ENCODE measurements around the gene TMEM128.
"Not testable (repeated sequence)": the region's sequence is repeated elsewhere in the genome, so short reads cannot be mapped to it uniquely, and the experiment has no call there.

The TMEM128 gene, protein sequence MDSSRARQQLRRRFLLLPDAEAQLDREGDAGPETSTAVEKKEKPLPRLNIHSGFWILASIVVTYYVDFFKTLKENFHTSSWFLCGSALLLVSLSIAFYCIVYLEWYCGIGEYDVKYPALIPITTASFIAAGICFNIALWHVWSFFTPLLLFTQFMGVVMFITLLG

DNA sequence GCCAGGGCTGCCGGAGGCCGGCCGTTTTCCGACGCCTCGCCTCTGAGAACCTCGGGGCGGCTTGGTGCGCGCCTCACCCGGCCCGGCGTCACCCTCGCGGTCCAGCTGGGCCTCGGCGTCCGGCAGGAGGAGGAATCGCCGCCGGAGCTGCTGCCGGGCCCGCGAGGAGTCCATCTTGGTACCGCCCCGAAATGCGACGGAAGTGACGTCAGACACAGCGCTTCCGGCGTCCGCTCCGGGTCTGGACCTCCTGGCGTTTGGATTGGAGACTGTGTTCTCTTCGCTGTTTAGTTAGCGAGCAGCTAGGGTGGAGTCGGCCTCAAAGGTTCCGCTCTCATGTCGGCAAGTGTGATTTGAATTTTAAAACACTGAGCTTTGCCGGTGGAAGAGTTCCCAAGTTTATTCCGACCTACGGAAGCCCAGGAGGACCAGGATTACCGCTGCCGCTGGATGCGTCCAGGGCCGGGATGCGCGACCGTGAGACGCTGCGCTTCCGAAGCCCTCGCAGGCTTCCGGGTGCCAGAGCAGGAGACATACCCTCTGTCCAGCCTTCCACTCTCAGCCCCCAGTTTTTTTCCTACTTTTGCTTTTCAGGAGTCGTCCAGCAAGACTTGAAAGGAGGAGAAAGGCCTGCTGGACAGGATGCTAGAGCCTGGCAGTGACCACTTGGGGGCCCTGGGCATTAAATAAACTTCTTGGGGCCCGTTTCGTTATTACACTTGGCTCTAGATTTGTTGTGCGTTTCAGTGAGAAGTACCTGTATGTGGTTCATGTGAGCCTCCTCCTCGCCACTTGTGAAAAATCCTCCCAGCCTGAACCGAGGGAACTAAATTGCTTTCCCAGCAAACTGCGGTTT, at the start of gene TMEM128:
Gene TMEM128 (minus strand): TSS at position 195 of the 856 bp plus-strand sequence. CDS start 21 bp downstream, at position 174.
- peak; percentile 58 for DNase-seq

DNA sequence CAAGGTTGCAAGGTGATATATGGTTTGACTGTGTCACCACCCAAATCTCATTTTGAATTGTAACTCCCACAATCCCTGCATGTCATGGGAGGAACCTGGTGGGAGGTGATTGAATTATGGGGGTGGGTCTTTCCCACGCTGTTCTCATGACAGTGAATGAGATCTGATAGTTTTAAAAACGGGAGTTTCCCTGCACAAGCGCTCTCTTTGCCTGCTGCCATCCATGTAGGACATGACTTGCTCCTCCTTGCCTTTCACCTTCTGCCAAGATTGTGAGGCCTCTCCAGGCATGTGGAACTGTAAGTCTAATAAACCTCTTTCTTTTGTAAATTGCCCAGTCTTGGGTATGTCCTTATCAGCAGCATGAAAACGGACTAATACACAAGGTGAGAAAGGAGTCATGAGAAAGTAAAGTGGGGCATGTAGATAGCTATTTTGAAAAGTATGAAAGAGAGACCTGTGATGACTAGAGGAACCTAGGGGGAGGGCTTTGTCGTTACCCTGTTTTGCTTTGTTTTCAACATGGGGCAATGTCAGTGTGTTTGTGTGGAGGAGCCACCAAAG, 48.3 kb upstream of the TMEM128 start:
- no peak for DNase-seq

DNA sequence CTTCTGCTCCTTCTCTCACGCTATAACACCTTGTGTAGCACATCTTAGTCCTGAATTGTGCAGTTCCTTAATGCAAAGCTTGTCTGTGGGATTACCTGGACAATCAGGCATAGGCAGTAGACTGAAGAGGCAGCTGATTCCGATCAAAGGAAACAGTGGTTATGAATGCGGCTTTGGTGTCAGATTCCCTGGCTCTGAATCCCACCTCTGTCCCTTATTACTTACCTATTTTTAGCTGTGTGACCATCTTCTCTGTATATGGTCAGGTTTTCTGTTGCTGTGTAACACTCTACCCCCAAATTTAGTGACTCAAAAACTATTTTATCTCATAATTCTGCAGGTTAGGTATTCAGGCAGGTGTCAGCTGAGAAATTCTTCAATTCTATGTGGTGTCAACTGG, 45.3 kb upstream of the TMEM128 start:
- no peak for DNase-seq

DNA sequence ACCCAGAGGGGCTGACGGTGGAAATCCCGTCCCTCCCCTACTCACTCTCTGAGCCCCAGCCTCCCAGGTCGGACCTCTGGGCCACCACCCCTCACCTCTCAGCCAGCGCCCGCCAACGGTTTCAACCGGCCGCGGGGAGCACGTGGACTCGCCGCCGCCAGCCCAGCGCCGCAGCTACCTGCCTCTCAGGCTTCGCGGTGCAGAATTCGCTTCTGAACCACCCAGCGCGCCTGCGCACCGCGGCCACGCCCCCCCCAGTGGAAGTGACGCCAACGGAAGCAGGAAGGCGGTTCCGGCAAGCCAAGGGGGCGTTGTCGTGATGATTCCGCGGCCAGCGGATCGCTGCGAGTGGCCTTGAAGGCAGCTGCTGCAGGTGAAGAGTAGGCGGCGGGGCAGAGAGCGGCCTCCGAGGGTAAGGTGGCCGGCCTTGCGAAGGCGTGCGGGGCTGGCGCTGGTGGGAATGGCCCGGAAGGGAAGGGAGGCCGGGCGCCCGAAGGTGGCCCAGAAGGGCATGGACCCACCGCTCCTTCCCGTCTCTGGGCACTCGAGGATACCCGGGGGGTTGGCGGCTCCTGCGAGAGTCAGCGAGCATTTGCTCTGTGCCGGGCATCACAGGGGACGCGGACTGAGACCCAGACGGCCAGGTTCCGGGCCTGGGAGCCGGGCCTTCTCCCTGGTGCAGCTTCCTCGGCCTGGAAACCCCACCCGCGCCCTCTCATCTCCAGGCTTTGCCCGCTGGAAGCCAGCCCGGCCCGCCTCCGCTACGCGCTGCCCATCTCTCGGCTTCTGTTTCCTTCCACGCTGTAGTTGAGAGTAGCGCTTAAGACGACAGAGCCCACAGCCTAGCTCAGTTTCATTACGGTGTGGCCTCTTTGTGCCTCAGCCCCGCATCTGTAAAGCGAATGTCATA, 42.2 kb upstream of the TMEM128 start, which contains the start of the genes LYAR and ZBTB49:
Gene LYAR (minus strand): TSS at position 214 of the 910 bp plus-strand sequence. CDS start 6,412 bp downstream, outside the sequence.
Gene ZBTB49 (plus strand): TSS at position 311 of the 910 bp plus-strand sequence. CDS start 9,695 bp downstream, outside the sequence.
- peak; percentile 10 for DNase-seq

DNA sequence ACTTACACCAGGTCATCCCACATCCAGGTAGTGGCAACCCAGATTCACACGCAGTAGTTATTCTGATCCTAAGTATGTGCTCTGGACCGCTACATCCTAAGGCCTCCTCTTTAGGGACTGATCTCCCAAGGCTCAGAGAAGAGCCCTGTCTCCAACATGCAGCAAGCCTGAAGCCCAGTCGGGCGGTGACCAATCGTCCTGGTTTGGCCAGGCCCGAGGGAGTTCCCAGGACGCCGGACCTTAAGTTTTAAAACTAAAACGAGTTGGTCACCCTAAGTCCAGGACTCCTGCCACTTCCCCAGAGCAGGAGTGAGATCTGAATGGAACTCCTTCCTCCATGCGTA, 41.5 kb upstream of the TMEM128 start:
- DNase-seq: no peak

DNA sequence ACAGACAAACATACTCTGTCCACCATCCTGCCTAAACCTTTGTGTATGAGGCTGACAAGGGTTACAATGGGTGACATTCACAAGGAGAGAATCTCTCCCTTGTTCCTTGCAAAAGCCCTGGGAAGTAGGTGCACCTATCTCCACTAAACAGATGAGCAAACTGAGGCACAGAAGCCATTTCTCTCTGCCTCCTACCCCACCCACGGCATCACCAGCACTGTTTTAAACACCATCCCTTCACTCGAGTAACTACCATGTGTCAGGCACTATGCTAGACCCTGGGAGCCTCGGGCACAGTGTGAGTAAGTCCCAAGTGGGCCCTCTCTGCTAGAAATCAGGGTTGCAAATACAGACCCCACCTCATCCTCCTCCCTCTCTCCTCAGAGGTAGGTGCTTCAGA, 41.0 kb upstream of the TMEM128 start:
- no peak for DNase-seq

DNA sequence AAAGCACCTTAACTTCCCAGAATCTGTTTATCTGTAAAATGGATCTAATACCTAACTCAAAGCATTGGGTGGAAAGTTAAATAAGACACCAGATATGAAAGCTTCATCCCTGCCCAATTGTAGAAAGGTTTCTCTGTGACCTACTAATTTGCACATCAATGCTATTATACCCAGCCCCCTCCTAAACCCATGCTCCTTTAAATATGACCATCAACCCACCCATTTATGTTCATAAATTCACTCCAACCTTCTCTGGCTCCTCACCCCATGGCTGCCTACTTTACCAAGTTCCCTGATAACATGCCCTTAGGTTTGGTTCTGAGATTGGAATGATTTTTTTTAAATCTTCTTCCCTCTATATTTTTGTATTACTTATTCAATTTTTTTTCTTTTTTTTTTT, 40.1 kb upstream of the TMEM128 start:
- DNase-seq: no peak

DNA sequence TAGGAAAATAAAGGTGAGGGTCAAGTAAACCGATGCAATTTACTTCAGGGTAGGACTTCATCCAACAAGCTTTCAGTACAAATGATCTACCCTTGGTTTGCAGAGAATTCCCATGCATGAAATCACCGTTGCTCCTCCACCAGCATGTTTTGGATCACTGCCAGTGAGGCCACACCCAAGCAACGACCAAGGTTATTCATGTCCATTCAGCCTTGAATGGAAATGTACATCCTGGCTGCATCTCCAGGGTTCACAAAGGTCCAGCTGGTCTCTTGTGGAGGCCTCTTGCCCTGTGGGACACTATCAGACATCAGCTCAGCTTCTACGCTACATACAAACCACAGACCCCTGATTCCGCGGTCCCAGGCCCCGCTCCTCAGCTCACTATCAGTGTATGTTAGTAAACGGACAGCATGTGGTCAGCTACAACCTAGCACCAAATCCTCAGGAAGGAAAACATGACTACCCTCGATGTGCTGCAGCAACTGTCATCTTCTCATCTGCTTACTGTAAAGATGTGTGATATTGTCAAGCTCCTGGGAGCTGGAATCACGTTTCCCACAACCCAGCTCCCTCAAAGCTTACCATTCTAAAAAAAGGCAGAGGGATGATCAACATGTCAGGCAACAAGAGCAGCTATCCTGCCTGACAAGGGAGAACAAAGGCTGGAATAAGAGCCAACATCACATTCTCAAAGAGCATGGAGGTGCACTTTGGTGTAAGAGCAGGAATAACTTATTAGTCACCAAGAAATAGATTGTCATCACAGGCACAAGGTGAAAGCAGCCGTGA, 37.0 kb upstream of the TMEM128 start:
- no peak for DNase-seq

DNA sequence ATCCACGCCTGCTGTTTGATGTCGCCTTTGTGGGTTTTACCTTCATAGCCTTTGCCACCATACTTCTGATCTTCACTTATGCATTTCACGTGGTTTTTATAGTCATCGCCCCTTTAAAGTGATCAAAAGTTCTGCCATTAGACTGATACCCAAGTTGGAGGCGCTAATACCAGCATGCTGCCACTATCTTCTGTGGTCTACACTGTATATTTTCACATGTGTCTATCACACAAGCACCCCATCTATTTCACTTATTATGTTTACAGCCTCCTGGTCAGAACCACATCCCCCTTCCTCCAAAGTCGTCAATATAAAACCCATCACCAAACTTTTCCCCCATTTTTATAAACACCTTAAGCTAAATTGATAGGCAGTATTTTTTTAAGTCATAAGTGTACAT, 33.8 kb upstream of the TMEM128 start:
- DNase-seq: no peak

DNA sequence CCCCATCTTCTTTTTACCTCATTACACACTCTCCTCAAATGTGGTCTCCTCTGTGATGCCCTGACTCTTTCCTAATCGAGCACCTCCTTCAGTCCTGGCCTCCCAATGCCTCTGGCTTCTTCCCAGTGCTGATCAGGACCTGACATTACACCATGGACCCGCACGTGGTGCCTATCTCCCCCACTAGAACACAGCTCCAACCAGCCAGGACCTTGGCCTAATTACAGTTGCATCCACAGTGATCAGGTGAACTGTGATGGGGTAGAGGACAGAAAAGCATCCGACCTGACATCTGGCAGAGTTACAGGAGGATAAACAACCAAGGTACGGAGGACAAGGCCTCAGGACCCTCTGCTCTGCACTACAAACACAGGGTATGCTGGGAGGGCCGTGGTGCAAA, 29.5 kb upstream of the TMEM128 start:
- no peak for DNase-seq

DNA sequence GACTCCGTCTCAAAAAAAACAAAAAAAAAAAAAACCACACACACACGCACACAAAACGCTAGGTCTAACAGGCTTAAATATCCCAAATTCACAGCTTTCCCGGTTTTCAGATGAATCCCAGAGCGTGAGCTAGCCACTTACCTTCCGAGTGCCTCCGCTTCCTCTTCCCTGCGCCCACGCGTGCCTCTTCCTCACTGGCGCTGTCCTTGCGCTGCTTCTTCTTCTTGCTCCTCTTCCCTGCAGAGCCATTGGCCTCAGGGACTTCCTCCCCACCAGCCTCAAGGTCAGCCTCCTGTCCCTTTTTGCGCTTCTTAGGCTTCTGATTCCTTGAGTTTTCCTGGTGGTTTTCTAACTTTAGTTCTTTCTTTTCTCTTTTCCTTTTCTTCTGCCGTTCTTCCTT, 26.2 kb upstream of the TMEM128 start:
- no peak for DNase-seq

DNA sequence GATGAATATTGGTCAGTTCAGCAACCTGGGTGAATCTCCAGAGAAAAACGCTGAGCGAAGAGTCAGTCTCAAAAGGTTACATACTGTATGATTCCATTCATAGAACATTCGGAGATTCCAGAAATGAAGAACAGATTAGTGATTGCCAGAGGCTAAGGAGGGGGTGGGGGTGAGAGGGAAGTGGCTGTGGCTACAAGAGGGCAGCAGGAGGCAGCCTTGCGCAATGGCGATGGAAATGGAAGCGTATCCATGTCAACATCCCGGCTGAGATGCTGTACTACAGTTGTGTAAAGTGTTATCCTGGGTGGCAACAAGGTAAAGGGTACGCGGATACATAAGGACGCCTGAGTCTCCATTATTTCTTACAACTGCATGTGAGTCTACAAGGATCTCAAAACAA, 23.9 kb upstream of the TMEM128 start:
- DNase-seq: no peak

DNA sequence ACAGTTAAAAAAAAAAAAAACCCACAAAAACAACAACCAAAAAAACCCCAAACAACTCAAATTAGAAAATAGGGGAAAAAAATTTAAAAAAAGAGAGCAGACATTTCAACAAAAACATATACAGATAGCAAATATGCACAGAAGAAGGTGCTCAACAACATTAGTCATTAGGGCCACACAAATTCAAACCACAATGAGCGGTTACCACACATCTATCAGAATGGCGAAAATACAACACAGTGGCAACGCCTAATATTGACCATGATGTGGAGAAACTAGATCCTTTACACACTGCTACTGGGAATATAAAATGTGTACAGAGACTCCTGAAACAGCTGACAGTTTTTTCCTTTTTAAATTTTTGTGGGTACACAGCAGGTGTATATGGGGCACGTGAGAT, 22.5 kb upstream of the TMEM128 start:
- no peak for DNase-seq

DNA sequence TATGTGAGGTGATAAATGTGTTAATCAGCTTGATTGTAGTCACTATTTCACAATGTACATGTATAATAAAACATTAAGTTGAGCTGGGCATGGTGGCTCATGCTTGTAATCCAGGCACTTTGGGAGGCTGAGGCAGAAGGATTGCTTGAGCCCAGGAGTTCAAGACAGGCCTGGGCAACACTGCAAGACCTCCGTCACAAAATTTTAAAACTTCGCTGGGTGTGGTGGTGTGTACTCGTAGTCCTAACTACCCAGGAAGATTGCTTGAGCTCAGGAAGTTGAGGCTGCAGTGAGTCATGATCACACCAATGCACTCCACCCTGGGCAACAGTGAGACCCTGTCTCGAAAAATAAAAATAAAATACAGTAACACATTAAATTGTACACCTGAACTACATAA, 21.8 kb upstream of the TMEM128 start:
- no peak for DNase-seq

DNA sequence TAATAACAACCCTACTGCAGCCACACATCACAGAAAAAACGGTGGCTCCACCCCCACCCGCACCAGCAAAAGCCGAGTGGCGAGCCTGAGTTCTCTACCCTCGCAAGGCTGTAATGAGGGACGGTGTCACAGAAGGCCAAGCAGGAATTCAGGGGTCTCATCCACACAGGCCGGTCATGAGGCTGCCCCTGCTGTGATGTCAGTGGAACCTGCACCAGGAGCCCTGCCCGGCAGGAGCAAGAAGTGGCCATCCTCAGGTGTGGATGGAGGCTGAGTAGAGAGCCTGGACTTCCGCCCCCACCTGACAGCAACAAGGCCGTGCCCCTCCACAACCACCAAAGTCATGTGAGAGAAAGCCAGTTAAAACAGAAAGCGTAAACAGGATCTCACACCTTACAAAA, 21.3 kb upstream of the TMEM128 start:
- no peak for DNase-seq

DNA sequence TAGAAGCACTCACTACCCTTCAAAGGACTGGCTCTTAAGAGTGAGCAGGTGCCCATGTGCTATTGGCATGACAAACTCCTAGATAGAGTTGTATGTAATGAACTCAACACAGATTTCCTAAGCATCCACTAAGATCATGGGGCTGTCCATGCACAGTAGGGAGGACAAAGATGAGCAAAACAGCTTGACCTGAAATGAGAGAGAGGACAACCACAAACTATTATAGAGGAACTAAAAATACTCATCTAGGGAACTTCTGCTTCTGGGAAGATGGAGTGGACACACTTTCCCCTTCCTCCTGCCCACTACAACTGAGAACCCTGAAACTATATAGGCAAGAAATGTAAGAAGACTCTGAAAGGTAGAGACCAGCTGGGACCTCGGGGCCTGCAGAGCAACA, 20.8 kb upstream of the TMEM128 start:
- no peak for DNase-seq

DNA sequence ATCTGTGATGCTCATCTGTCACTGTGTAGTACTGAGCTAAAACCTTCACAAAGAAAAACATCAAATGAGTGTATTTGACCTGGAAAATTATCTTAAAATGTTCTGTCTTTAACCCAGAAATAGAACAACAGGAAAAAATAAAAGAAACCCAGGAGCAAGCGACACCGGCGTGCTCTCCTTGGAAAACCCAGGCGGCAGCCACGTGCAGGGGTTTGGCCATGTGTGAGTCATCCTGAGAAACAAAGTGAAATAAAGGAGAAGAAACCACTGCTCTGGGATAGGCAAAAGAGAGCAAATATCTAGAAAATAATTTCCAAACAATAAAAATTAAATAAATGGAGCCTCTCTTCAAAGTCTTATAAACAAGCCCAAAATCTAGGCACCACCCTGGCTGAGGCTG, 20.0 kb upstream of the TMEM128 start:
- no peak for DNase-seq

DNA sequence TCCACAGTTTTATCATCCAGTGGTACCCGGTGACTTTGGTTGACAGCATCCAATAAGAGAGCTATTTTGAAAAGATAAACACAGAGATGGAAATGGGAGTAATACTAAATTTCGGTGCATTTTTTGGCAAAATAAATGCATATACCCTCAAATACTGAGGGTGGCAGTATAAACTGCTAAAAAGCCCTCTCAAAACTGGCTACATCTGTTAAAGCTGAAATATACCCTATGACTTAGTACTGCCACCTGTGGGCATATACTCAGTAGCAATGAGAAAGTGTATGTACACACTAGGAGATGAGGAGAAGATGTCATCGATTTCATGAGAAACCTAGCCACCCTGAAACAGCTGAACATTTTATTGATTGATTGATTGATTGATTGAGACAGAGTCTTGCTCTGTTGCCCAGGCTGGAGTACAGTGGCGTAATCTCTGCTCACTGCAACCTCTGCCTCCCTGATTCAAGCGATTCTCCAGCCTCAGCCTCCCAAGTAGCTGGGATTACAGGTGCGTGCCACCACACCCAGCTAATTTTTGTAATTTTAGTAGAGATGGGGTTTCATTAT, 12.2 kb upstream of the TMEM128 start:
- DNase-seq: peak; percentile 50

DNA sequence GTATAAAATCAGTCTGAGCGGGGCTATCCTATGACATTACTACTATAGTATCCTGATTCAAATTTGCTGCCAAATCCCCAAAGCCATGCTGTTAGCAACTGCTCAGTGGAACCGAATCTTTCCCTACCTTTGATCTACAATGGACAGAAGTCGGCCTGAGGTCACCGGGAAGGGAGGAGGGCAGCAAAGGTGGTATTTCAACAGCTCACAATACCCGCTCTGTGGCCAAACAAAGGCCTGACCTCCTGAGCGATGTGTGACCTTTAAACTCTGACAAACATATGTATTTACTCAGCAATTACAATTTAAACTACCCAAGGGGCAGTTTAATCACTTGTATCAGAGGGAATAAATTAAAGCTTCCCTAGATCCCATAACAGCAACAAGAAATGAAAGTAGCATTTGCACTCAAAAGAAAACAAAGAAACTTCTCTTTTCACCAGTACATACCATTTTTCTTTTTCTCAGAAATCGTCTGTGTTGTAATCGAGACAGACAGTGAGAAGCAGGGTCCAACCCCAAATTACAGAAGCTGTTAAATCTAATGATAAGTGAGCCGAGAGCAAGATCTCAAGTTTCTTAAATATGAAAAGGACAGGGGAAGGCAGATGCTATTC, 11.6 kb upstream of the TMEM128 start:
- DNase-seq: no peak

DNA sequence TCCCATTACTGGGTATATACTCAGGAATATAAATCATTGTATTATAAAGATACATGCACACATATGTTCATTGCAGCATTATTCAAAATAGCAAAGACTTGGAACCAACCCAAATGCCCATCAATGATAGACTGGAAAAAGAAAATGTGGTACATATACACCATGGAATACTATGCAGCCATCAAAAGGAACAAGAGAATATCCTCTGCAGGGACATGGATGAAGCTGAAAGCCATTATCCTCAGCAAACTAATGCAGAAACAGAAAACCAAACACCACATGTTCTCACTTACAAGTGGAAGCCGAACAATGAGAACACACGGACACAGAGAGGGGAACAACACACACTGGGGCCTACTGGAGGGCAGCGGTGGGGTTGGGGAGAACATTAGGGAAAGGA, 9.7 kb upstream of the TMEM128 start:
- not testable (repeated sequence) for DNase-seq

DNA sequence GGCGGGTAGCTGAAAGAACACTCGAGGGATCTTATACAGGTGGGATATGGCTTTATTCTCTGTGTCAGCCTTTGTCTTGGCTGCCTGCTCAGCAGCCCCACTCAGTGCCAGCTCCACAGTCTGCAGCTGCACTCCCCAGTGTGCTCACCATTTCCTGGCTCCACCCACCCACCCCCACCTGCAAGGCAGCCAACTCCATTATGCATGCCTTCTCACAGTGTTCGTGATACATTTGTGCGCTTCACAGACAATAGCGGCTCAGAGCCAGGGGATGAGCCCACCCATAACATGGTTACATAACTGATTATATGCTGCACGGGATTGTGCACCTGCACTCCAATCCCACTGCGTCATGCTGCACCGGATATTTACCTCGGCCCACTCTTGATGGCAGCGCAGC, 8.8 kb upstream of the TMEM128 start:
- no peak for DNase-seq

Measured in NCI-H524 treated with DMSO at 0.1 percent for 48 hours (cell line).